Measurements from ENCODE around the gene TMEM106C.

TMEM106C gene

GRCh38 chr12:48015129-48015528 is 51.7 kb downstream of the TMEM106C start:
- no peak for DNase-seq (ENCODE audit: low read depth in 1 of 2, low spot score in 1 of 2)

GRCh38 chr12:48015954-48016353 is 52.6 kb downstream of the TMEM106C start:
- DNase-seq (ENCODE audit: low read depth in 1 of 2, low spot score in 1 of 2), result no peak

GRCh38 chr12:48016373-48017020 is 53.1 kb downstream of the TMEM106C start:
- no peak for DNase-seq (ENCODE audit: low read depth in 1 of 2, low spot score in 1 of 2)

DNA sequence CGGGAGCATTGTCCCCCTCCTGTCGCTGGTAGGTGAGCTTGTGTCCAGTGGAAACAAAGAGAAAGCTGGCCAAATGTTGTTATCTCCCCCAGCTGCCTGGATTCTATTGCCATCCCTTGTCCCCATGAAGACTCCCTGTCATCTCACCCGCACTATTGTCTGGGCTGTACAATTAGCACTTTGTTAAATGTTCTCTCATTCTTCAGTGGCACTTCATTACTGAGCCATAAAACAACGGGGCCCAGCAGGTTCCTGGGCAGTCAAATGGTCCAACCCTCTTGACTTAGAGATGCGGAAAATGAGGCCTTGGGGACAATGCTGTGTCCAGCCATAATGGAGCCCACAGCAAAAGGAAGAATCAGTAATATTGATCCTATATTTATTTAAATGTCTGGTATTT is 54.1 kb downstream of the TMEM106C start:
- no peak for DNase-seq (ENCODE audit: low read depth in 1 of 2, low spot score in 1 of 2)

GRCh38 chr12:48017921-48018617 is 54.7 kb downstream of the TMEM106C start:
- DNase-seq (ENCODE audit: low read depth in 1 of 2, low spot score in 1 of 2), result no peak
